GM18498 (cell line): ENCODE data around the gene SUGP1.

Experiments
- ATAC-seq: cut with Tn5 transposase; IDR thresholded peaks from one replicate; pipeline ENCODE4 v1.9.1; 2021; ENCODE audit warnings: mild to moderate bottlenecking, moderate library complexity; ENCODE audit not compliant: unreplicated experiment

The SUGP1 gene

DNA sequence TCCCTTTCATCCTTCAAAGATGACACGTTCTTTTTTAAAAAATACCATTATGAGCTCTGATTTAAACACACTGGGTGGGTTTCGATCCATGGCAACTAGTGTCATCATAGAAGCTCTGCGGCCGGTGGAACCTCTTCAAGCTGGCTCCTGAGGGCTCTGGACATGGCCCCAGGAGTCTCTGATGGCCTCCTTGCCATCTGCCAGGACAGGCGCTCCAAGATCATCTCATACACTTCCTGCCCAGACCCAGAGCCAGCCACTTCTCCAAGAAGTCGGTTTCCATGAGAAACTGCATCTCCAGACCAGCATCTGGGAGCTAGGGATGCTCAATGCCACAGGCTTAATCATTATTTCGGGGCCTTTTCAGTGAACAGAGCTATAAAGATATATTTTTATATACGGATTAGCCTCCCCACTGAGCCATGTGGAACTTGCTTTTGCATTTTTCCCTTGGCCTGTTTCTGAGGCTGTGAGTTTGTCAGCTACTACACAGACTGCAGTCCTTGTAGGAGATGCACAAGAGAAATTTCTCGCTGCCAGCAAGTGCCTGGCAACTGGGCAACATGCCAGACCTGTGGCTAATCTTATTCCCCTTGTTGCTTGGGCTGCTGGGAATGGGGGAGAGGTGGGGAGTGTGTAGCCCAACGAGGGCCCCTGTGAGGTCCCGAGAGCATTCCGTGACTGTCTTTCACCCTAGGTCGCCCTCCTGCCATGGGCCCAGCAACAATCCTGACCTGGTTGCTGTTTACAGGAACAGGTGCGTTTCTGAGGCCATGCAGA, 15.9 kb downstream of the SUGP1 start:
- no peak for ATAC-seq

DNA sequence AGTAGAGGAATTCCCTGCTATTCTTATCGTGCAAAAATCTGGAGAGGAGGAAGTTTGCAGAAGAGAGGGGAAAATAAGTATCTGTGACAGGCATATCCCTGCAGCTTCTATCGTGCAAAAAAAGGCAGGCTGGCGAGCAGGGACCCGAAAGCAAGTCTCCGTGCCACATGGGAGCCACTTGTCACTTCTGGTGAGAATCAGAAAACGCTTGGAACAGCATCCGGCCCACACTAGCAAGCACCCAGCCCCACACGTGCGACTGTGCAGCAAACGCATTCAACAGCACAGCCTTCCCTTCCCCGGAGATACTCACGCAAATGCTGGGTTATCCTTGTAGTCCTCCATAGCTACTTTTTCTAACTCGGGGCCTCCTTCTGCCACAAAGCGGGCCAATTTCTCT, 16.9 kb downstream of the SUGP1 start:
- no peak for ATAC-seq

DNA sequence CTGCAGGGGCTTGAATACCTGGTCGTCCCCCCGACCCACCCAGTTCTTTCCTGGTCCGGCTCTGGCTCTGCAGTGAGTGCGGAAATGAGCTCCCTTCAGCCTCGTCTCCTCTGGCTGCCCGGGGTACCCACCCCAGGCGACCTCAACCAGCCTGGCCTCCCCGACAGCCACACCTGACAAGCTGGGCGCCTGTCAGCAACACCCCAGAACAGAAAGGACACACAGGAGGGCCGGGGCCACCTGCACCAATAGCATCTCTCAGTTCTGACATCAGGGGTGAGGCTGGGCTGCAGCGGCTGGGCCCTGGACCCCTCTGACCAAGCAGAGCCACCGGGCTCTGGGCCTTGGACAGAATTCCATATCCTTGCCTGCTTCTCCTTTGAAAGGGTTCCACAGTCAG, 19.7 kb downstream of the SUGP1 start:
- no peak for ATAC-seq

DNA sequence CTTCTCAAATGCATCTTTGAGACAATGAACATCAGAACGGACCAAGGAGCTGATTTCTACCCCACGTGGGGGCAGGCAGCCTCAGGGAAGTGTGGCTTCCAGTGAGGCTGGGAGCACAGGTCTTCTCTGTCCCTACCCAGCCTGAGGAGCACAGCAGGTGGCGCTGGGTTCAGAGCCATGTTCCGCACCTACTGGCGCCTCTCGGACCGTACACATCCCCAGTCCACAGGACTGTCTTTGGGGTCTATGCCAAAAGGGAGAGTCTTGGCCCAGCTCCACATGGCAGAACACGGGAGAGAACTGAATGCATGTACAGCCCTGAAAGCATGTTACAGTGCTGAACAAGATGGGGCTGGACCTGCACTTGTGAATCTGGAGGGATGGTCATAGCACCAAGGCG, 22.6 kb downstream of the SUGP1 start:
- ATAC-seq: no peak

DNA sequence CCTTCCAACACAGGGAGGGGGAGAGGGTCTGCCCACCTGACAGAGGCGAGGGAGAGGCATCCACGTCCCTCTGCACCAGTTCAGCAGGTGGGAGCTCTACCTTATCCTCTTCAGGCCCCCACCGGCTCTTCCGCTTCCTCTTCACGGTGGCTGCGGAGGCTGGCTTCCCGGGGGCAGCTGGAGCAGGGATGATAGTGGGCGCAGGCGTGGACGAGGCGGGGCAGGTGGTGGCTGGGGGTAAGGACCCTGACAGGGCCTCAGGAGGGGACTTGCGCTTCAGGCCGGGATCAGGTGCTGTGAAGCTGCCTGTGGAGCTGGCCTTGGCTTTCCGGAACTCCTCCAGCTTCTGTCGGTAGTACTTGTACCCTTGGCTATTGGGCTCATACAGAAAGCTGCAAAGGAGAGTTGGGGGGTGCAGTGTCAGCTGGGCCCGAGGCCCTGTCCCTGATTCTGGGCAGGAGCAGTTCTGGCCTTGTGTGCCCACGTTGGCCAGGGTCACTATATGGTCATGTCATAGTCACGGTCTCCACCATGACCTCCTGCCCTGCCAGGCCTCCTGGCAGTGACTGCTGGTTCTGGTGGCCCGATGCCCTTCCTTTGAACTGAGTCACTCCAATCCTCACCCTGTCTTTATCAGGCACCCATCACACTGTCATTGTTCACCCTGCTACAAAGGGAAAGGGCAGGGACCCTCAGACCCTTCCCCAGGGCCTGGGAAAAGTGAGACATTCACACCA, 23.2 kb downstream of the SUGP1 start:
- no peak for ATAC-seq

DNA sequence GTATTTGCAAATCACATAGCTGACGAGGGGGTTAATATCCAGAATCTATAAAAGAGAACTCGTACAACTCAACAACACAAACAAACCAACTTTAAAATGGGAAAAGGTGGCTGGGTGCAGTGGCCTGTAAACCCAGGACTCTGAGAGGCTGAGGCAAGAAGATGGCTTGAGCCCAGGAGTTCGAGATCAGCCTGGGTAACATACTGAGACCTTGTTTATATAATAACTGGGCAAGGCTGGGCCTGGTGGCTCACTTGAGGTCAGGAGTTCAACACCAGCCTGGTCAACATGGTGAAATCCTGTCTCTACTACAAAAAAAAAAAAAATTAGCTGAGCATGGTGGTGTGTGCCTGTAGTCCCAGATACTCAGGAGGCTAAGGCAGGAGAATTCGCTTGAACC, 25.4 kb downstream of the SUGP1 start:
- ATAC-seq: no peak

DNA sequence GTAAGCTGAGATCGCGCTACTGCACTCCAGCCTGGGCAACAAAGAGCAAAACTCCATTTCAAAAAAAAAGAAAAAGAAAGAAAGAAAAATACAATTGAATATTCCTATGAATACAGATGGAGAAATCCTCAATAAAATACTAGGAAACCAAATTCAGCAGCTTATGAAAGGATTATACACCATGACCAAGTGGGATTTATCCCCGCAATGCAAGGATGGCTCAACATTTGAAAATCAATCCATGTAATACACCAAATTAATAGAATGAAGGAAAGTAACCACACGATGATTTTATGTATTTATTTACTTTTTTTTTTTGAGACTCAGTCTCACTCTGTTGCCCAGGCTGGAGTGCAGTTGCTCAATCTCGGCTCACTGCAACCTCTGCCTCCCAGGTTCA, 27.7 kb downstream of the SUGP1 start:
- no peak for ATAC-seq

DNA sequence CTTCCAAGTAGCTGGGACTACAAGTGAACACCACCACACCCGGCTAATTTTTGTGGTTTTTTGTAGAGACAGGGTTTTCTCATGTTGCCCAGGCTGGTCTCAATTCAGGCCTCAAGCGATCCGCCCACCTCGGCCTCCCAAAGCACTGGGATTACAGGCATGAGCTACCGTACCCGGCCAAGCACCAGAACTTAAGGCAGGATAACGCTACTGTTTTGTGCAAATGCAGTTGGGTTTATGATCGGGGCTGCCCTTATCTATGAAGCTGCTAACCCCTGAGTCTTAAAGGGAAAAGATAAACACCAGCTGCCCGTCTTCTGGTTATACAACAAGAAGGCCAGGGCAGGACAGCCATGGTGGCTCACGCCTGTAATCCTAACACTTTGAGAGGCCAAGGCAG, 34.6 kb downstream of the SUGP1 start:
- ATAC-seq: no peak

DNA sequence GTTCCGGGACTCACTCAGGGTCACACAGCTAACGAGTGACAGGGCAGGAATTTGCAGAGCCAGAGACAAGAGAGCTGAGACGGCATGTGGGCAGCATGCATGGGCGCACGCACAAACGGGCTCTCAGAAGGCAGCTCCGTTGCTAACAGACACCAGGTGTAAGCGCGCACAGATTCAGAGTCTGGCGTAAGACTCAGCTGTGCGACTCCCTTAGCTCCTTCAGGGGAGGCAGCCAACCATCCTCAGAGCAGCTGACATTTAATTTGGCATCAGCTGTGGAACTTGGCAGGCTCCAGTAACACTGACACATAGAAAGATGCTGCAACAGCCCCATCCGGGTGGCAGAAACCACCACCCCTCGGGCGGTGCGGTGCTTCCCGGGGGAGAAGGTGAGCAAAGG, 39.7 kb downstream of the SUGP1 start:
- no peak for ATAC-seq

DNA sequence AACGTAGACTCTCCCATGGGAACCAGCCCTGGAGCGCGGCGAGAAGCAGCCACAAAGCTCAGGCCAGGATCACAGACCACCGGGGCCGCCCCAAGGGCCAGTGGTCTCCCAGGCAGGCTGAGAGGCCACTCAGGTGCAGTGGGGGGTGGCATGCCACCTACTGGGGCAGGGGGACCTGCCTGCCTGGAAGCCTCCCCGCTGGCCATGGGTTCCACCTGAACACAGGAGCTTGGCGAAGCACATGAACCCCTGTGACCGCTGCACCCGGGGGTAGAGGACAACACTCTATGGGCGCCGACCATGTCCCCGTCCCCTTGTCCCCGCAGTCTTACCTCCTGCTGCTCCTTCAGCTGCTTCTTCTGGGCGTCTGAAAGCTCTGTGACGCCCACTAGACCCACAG, 40.5 kb downstream of the SUGP1 start:
- ATAC-seq: no peak

DNA sequence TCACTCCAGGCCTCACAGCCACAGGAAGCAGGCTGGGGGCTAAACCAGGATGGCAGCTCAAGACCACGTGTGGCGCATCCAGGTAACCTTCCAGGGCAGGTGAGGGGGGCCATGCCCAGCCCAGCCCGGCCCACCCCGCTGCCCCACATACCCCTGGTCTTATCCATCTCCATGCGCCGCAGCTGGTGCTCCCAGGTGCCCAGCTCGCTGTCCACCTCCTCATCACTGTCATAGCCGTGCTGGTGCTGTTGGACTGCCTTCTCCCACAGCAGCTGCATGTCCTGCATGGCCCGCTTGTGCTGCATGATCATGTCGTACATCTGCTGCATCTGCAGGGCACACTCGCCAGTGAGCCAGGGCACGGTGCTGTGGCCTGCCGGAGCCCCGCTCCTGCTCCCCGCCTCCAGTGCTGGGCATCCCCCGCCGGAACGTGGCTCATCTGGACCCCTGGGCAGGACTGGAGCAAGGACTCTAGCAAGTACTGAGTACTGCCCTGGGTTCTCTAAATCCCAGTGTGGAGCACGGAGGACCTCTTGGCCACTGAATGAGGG, 41.2 kb downstream of the SUGP1 start:
- no peak for ATAC-seq

DNA sequence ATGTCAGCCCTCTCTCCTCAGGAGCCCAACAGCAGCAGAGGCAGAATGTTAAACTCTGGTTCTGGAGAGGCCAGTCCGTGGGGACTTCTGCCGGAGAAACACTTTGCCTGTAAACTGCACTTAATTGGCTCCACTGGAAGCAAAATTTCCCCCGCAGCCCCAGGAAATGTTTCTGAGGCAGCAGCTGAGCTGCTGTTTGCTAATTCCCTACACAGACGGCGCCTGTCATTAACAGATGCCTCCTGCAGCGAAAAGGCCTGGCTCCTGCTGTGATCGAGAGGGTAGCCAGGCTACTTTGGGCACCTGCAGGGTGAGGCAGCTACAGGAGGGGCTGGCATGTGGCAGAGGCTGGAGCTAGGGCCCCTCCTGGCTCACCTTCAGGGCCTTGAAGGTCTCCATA, 42.0 kb downstream of the SUGP1 start:
- ATAC-seq: no peak

DNA sequence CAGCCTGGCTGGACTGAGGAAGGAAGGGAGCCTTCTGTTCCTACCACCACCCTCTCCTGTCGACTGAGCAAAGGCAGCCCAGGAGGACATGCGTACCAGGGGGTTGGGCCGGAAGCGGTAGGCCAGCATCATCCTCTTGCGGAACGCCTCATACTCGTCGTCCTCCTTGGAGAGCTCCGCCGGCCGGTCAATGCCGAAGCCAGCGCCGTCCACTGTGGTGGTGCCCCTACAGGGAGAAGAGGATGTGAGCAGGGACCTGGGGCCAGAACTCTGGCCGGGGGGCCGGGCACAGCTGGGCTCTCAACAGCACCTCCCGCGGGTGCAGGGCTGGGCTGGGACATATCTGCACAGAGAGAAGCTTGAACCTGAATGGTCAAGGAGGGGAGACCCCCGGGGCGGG, 43.5 kb downstream of the SUGP1 start:
- ATAC-seq: no peak

DNA sequence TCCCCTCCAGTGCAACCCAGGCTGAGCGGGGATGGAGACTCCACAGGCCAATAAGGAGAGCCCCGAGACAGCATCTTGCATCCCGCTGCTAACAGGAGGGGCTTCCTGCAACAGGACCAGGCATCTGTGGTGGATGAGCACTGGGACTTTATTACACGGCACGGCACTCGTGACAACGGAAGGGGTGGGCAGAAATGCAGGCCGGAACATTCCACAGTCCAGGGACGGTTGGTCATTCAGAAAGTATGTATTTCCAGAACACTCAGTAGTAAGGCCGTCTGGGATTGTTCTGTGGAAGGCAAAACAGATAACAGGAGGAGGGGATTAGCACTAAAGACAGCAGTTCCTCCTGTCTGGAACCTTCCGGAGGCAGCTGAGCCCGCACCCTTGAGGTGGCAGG, 43.9 kb downstream of the SUGP1 start:
- ATAC-seq: no peak

DNA sequence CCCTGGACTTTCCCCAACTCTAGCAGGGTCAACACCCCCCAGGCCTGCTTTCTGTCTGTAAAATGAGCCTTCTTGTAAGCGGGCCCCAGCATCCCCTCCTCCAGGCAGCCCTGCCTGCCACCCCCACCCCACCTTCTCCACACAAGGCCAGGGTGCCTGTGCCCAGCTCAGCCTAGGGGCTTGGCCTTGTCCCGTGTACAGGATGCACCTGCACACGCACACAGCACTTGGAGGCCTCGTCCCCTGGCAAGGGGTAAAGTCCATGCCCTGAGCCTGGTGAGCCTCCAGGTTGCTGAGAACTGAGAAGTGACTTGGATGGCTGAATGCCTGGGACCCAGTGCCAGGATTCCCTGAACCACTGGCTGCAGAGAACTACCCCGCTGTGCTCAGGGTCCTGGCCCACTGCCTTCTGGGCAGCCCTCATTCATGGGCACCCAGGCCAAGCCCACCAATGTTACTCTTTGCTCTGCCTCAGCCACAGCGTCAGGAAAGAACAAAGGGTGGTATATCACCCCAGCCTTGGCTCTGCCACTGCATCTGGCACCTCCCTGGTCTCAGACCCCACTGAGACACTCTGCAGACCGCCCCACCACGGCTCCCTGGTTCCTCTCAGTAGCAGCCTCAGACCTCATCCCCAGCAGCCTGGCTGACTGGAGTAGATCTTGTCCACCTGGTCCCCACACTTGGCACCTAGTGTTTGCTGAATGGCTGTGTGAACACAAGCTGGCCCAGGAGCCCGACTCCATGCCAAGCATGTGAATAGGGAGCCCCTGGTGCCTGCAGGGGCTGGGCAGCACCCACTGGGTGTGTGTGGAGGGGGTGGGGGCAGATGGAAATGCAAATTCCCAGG, 45.4 kb downstream of the SUGP1 start:
- ATAC-seq: no peak

DNA sequence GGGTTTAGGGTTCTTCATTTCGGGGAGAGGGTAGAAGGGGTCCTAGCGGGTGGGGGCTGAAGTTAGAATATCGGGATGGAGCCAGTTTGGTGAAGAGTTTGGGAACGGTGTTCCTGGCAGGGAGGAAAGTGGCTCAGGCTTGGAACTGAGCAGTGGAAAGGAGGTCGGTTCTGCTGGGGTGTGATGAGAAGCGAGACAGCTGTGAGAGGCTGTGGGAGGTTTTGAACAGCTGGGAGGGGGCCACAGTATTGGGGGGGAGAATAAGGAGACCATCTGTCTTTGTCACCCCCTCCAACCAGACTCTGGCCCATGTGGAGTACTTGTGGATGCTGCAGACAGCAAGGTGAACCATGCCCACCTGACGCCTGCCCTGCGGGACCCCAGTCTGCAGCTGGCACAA, 46.2 kb downstream of the SUGP1 start:
- no peak for ATAC-seq

DNA sequence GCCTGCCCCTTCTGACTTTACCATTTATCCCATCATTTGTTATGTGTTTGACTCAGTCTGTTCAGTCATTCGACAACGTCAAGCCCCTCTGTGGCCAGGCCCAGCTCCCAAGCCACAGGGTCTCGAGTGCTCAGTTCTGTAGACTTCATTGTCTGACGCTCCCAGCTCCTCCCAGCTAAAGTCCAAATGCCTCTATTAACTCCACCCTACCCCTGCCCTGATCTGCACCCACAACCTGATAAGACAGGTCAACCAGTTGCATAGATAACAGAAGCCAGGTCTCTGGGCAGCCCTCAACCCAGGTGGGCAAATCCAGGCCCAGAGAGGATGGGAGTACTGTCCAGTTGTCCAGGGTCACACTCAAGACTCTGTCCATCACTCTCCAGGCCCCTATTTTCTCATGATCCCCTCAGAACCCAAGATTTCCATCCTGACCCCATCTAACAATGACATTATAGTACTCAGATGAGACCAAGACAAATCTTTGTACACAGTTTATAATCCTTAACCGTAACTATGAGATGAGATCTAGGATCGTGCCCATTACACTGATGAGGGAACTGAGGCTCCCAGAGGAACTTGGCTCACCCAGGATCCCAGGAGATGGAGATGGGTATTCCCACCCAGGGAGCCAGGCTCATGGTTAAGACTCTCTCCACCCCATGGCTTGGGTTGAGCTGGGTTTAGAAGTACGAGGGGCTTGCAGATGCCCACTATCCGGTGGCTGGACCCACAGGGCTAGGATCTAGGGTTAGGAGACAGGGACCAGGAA, 48.3 kb downstream of the SUGP1 start:
- ATAC-seq: no peak

DNA sequence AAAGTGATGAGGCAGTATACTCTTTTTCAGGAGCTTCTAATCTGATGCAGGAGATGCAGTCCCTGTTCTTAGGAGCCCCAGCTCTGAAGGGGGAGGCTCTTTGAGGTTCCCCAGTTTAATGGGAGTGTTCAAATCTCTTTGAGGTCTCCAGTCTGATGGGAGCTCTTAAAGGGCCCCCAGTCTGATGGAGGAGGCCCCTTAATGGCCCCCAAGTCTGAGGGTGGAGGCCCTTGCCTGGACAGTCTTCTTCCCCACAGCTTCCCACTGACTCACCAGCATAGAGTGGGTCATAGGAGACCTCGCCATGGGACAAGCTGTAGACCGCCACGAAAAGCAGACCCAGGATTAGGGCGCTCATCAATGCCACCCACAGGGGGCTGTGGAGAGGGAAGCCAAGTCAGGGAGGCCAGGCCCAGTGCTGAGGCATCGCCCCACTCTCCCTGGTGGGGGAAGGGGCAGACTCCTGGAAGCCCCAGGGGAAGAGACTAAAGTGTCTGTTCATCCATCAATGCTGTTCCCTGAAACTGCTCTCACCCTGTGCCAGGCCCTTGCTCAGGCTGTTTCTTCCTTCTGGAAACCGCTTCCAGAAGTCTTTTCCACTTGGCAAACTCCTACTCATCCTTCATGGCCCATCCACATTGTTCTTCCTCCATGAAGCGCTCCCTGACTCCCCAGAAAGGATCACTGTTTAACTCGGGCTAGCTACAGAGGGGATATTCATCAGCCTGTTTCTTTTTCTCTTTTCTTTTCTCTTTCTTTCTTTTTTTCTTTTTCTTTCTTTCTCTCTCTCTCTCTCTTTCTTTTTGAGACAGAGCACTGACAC, 49.3 kb downstream of the SUGP1 start:
- no peak for ATAC-seq

DNA sequence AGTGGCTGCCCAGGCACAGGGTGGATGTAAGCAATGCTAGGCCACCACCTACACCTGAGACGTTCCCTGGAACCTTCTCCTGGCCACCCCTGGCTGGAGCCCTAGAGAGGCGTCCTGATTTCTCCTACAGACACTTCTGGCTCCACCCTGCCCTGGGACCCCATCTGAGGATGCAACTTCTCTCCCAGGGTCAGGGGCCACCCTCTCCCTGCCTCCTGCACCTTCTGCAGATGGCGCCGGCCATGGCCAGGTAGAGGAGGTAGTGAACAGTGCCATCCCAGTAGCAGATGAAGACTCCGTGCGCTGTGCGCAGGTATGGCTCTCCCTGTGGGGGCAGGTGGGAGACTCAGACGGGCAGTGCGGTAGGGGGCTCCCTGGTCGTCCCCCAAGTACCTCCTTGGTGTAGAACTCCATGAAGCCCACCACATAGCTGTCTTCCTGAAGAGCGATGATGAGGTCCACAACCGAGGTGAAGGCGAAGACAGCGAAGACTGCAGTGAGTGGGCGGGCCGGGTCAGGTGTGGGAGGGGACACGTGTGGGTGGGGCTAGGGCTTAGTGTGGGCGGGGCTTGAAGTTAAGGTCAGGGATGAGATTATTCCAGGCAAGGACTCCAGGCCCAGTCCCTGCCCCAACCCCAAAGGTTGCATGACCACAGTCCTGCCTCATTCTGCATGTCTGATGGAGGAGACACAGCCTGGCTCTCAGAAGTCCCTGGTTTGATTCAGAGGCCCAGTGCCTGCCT, 50.2 kb downstream of the SUGP1 start:
- ATAC-seq: no peak
